Loucy (cell line): ENCODE measurements around the gene KRTCAP2.

Source experiments
- H2AFZ ChIP-seq: fragments of 200-600 bp; sonication (generic); 2 replicates; pipeline ENCODE4 v1.6.0; 2016; ENCODE audit warnings: antibody characterized with exemption, mild to moderate bottlenecking, low read length, moderate library complexity
- H3F3A ChIP-seq: fragments of 200-600 bp; 2 replicates; pipeline ENCODE4 v1.6.0; 2016; ENCODE audit warnings: antibody characterized with exemption, low read depth, mild to moderate bottlenecking
- H3K27me3 ChIP-seq: fragments of 200-600 bp; sonication (generic); 2 replicates; pipeline ENCODE4 v1.6.1; 2014; ENCODE audit warnings: low read length, mild to moderate bottlenecking; ENCODE audit not compliant: insufficient read depth, poor library complexity, severe bottlenecking
- H3K36me3 ChIP-seq: fragments of 200-600 bp; sonication (generic); 2 replicates; pipeline ENCODE4 v1.6.1; 2016; ENCODE audit warnings: low read length; ENCODE audit not compliant: insufficient read depth
- H3K4me1 ChIP-seq: fragments of 200-600 bp; sonication (generic); 2 replicates; pipeline ENCODE4 v1.5.1; 2014; ENCODE audit warnings: low read length, mild to moderate bottlenecking; ENCODE audit not compliant: insufficient read depth, poor library complexity, severe bottlenecking
- H3K4me2 ChIP-seq: fragments of 200-600 bp; sonication (generic); 2 replicates; pipeline ENCODE4 v1.6.0; 2014; ENCODE audit warnings: antibody characterized with exemption, low read length, low read depth, mild to moderate bottlenecking; ENCODE audit not compliant: poor library complexity, severe bottlenecking
- H3K4me3 ChIP-seq: fragments of 200-600 bp; sonication (generic); 2 replicates; pipeline ENCODE4 v1.5.1; 2014; ENCODE audit warnings: low read length, mild to moderate bottlenecking, mixed read lengths; ENCODE audit not compliant: poor library complexity, severe bottlenecking
- H3K79me2 ChIP-seq: fragments of 200-600 bp; sonication (generic); 2 replicates; pipeline ENCODE4 v1.6.1; 2014; ENCODE audit warnings: low read length; ENCODE audit not compliant: insufficient read depth
- H3K9ac ChIP-seq: fragments of 200-600 bp; sonication (generic); 2 replicates; pipeline ENCODE4 v1.6.0; 2014; ENCODE audit warnings: mild to moderate bottlenecking, low read depth, low read length, moderate library complexity; ENCODE audit not compliant: poor library complexity, severe bottlenecking
- H3K9me2 ChIP-seq: fragments of 200-600 bp; sonication (generic); replicated peaks from 2 replicates; pipeline ENCODE4 v1.6.1; 2016; ENCODE audit warnings: low read depth, low read length, mixed read lengths
- H3K9me3 ChIP-seq: fragments of 200-600 bp; sonication (generic); 2 replicates; pipeline ENCODE4 v1.6.1; 2014; ENCODE audit warnings: mild to moderate bottlenecking, antibody characterized with exemption, low read length, low read depth; ENCODE audit not compliant: insufficient read depth
- H4K20me1 ChIP-seq: fragments of 200-600 bp; sonication (generic); 2 replicates; pipeline ENCODE4 v1.6.0; 2014; ENCODE audit warnings: antibody characterized with exemption, low read length, mild to moderate bottlenecking; ENCODE audit not compliant: insufficient read depth, poor library complexity, severe bottlenecking
- EZH2phosphoT487 ChIP-seq: fragments of 200-600 bp; IDR thresholded peaks from 2 replicates; pipeline ENCODE4 v1.6.1; 2018; ENCODE audit warnings: antibody characterized with exemption, mild to moderate bottlenecking, moderate library complexity, borderline replicate concordance
- TF ChIP-seq, protein P1 (sequence below): fragments of 200-600 bp; sonication (generic); conservative IDR thresholded peaks from 2 replicates; pipeline ENCODE4 v1.5.1; 2014; ENCODE audit warnings: mild to moderate bottlenecking, antibody characterized with exemption, low read length

The KRTCAP2 gene

DNA sequence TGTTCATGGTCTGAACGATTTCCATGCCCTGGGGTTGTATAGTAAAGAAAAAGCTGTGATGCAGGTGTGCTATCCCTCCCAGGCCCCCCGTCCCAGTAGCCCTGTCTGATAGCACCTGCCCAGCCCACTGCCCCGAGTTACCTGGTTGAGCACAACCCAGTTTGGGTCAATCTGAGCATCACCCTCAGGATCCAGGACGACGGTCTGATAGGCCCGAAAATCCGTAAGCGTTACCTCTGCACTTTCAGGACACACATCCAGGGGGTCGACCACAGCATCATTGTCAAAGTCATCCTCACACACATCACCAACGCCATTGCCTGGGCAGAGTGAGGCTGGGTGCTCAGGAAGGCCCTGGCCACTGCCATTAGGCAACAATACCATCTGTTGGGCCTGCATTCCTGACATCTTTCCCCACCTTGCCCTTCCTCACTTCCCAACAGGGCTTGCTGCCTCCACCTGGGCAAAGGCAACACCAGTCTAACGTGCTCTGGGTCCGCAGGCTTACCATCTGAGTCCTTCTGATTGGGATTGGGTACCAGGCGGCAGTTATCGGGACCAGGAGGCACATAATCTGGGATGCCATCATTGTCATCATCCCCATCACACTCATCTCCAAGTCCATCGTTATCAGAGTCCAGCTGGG, 24.9 kb upstream of the KRTCAP2 start:
- H3K4me1 ChIP-seq, result peaks cover 15% of the 10 kb centered on the region
- no peak overlapping the region for H3K4me3 ChIP-seq
- H3K9me3 ChIP-seq, result no peaks in the 10 kb centered on the region
- H4K20me1 ChIP-seq, result no peaks in the 10 kb centered on the region
- H3F3A ChIP-seq, result no peaks in the 10 kb centered on the region
- H2AFZ ChIP-seq, result no peak overlapping the region
- H3K4me2 ChIP-seq, result no peak overlapping the region
- H3K27me3 ChIP-seq, result no peaks in the 10 kb centered on the region
- TF ChIP-seq, protein P1, sequence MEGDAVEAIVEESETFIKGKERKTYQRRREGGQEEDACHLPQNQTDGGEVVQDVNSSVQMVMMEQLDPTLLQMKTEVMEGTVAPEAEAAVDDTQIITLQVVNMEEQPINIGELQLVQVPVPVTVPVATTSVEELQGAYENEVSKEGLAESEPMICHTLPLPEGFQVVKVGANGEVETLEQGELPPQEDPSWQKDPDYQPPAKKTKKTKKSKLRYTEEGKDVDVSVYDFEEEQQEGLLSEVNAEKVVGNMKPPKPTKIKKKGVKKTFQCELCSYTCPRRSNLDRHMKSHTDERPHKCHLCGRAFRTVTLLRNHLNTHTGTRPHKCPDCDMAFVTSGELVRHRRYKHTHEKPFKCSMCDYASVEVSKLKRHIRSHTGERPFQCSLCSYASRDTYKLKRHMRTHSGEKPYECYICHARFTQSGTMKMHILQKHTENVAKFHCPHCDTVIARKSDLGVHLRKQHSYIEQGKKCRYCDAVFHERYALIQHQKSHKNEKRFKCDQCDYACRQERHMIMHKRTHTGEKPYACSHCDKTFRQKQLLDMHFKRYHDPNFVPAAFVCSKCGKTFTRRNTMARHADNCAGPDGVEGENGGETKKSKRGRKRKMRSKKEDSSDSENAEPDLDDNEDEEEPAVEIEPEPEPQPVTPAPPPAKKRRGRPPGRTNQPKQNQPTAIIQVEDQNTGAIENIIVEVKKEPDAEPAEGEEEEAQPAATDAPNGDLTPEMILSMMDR, result no peak
- TF ChIP-seq EZH2phosphoT487, result no peak
- H3K36me3 ChIP-seq, result no peaks in the 10 kb centered on the region
- no peaks in the 10 kb centered on the region for H3K9me2 ChIP-seq
- H3K9ac ChIP-seq, result no peak overlapping the region
- no peaks in the 10 kb centered on the region for H3K79me2 ChIP-seq

DNA sequence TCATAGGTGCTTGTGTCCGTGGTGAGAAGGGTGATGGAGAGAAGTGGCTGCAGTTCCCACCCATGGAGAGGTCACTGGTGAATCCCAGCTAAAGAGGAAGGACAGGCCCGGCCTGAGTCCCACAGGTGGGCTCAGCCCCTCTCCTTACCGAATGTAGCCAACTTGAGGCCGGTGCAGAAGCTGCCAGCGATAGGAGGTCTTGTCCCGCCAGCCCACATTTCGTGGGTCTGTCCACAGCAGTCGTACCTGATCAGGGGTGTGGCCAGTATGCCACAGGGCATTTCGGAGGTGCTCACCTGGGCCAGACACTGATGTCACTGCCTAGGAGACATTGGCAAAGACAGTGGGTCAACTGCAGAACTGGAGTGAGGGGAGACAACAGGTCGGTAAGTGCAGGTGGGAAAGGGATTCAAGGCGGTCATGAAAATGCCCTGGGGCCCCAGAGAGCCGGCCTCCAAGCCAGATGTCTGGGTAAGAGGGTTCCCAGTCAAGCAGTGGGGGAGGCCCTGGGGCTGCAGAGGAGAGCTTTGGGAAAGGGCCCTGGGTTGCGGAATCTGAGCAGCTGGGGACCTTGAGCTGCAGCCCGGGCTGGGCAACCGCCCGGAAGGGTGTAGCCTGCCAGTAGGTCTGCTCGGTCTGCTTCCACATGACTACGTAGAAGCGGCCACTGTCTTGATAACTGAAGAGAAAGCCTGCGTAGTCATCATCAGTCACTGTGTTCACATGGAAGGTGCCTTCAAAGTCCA, 24.0 kb upstream of the KRTCAP2 start:
- H3K9ac ChIP-seq, result no peak overlapping the region
- no peak overlapping the region for H2AFZ ChIP-seq
- no peaks in the 10 kb centered on the region for H3K9me3 ChIP-seq
- H3F3A ChIP-seq, result no peaks in the 10 kb centered on the region
- H3K9me2 ChIP-seq, result no peaks in the 10 kb centered on the region
- no peaks in the 10 kb centered on the region for H3K27me3 ChIP-seq
- TF ChIP-seq, protein P1, result no peak
- no peak for TF ChIP-seq EZH2phosphoT487
- H3K4me3 ChIP-seq, result no peak overlapping the region
- H3K4me2 ChIP-seq, result no peak overlapping the region
- peaks cover 16% of the 10 kb centered on the region for H3K4me1 ChIP-seq
- H4K20me1 ChIP-seq, result no peaks in the 10 kb centered on the region
- H3K36me3 ChIP-seq, result no peaks in the 10 kb centered on the region
- no peaks in the 10 kb centered on the region for H3K79me2 ChIP-seq

DNA sequence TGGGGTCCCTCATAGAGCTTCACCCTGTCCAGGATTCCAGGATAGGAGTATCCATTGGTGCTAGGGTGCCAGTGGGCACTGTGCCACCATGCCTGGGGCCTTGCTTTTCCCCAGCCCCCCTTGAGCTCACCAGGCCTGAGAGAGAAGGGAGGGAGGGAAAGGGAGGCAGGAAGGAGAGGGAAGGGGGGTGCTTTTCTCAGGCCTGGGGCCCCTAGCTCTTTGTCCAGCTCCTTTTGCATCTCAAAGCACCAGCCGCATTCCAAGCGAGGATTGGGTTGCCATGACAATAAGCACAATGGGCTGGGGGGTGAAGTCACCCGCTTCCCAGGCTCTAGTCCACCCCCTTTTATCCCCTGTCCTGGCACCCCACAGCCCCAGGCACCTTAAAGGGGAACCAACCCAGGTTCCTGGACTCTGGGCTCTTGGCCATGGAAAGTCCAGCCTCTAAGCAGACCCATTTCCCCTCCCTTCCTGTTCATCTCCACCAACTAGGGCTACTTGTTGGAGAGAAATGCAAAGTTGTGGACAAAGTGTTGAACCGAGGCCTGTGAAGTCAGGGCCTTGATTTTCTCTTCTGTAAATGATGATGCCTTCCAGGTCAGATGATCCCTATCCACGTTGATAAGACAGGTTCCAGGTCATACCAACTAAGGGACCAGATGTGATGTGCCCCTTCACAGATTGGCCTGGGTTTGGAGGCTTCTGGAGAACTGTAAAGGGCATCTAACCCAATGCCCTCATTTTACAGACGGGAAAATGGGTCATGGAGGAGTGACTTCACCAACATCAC, 23.2 kb upstream of the KRTCAP2 start:
- no peak overlapping the region for H3K4me3 ChIP-seq
- H3K79me2 ChIP-seq, result no peaks in the 10 kb centered on the region
- H3K4me2 ChIP-seq, result no peak overlapping the region

More for the DNA sequence above, 23.2 kb upstream of the KRTCAP2 start:
- no peaks in the 10 kb centered on the region for H3K27me3 ChIP-seq
- no peaks in the 10 kb centered on the region for H3F3A ChIP-seq
- H3K4me1 ChIP-seq, result peaks cover 16% of the 10 kb centered on the region
- H3K36me3 ChIP-seq, result no peaks in the 10 kb centered on the region
- no peak for TF ChIP-seq EZH2phosphoT487
- TF ChIP-seq, protein P1, result no peak
- no peak overlapping the region for H3K9ac ChIP-seq
- H3K9me3 ChIP-seq, result no peaks in the 10 kb centered on the region
- no peaks in the 10 kb centered on the region for H3K9me2 ChIP-seq
- no peaks in the 10 kb centered on the region for H4K20me1 ChIP-seq
- H2AFZ ChIP-seq, result no peak overlapping the region
